ENCODE results near the gene PCA3. TPM values are rescaled to one million over a fixed set of nuclear protein-coding genes. Genes with fewer than 3 reads are reported as not detected.

The PCA3 gene
- total and polyA plus RNA-seq, 2 donors (not counting 3 experiments of a cell fraction or from before 2014, with no cell fraction given) = 0.86 to 2.5 TPM

DNA sequence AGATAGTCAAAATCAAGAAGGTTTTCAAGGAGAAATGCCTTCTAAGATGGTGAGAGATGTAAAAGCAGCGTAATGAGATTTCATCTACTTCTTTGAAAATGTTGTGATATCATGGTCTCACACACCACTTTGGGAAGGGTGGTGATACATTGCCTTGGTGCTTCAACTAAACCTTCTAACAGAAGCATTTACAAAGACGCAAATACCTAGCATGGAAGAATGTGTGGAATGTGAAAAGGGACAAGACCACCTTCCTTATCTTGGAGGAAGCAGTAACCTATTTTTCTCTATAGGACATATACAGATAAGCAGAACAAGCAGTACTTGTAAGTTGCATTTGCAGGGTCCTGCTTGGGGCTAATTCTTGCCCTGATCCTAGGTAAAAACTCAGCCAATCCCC lies 38.8 kb downstream of the PCA3 start:
- no peak overlapping the region for H3K27ac ChIP-seq (ENCODE audit: insufficient read depth, low read depth, low read length)
- POLR2A ChIA-PET = no interaction called here
- no peak overlapping the region for H2AFZ ChIP-seq (ENCODE audit: low read depth, low read length)
- no peaks in the 10 kb centered on the region for H3K9me1 ChIP-seq (replicated peaks; ENCODE audit: control insufficient read depth, extremely low read depth, insufficient read depth, low read length)
- H3K4me2 ChIP-seq (ENCODE audit: insufficient read depth, low read length) = no peak overlapping the region
- no peak overlapping the region for H3K4me3 ChIP-seq (replicated peaks in 1 of 3; ENCODE audit: insufficient read depth in 1 of 3, low read depth in 1 of 3, low read length in 3 of 3)
- intact Hi-C loops (cut with micrococcal nuclease) (no loop called here), dilution Hi-C loops (cut with MboI; ENCODE audit: extremely low pct_ligation_motif_present, low sequenced_read_pairs) (no loop called here)
- H3K27me3 ChIP-seq (ENCODE audit: control insufficient read depth in 2 of 2, insufficient read depth in 2 of 2, low read length in 2 of 2) = peaks cover 0 to 12% of the 10 kb centered on the region in 2 experiments
- no peak for DNase-seq (ENCODE audit: low read depth, low spot score)
- no TSS peak for BruUV-seq (replicated peaks)
- no peak for FAIRE-seq
- H3K4me1 ChIP-seq (ENCODE audit: control insufficient read depth, extremely low read depth, insufficient read depth, low read length) = no peaks in the 10 kb centered on the region
- no peak overlapping the region for H3K9ac ChIP-seq (replicated peaks; ENCODE audit: extremely low read depth, insufficient read depth, low read length)
- no peaks in the 10 kb centered on the region for H4K20me1 ChIP-seq (replicated peaks; ENCODE audit: control insufficient read depth, extremely low read depth, insufficient read depth, low read length)
- no peak for TF ChIP-seq POLR2A (IDR thresholded peaks at IDR 0.05; ENCODE audit: low read depth, low read length)
- TF ChIP-seq, protein P1, sequence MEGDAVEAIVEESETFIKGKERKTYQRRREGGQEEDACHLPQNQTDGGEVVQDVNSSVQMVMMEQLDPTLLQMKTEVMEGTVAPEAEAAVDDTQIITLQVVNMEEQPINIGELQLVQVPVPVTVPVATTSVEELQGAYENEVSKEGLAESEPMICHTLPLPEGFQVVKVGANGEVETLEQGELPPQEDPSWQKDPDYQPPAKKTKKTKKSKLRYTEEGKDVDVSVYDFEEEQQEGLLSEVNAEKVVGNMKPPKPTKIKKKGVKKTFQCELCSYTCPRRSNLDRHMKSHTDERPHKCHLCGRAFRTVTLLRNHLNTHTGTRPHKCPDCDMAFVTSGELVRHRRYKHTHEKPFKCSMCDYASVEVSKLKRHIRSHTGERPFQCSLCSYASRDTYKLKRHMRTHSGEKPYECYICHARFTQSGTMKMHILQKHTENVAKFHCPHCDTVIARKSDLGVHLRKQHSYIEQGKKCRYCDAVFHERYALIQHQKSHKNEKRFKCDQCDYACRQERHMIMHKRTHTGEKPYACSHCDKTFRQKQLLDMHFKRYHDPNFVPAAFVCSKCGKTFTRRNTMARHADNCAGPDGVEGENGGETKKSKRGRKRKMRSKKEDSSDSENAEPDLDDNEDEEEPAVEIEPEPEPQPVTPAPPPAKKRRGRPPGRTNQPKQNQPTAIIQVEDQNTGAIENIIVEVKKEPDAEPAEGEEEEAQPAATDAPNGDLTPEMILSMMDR (IDR thresholded peaks at IDR 0.05; ENCODE audit: extremely low read depth in 1 of 2, insufficient read depth in 1 of 2, low read depth in 1 of 2, low read length in 2 of 2) = no peak
- TF ChIP-seq, protein P2, sequence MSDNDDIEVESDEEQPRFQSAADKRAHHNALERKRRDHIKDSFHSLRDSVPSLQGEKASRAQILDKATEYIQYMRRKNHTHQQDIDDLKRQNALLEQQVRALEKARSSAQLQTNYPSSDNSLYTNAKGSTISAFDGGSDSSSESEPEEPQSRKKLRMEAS (IDR thresholded peaks at IDR 0.05; ENCODE audit: insufficient read depth, insufficient read length) = no peak
- TF ChIP-seq JUN (IDR thresholded peaks at IDR 0.05; ENCODE audit: borderline replicate concordance, insufficient read depth, insufficient read length, low read depth) = no peak
- CTCF ChIA-PET = no interaction called here
- no peaks in the 10 kb centered on the region for H3K79me2 ChIP-seq (ENCODE audit: control insufficient read depth, insufficient read depth, low read length)
- H3K9me3 ChIP-seq (replicated peaks; ENCODE audit: control insufficient read depth, insufficient read depth, low read length) = no peaks in the 10 kb centered on the region
- no peaks in the 10 kb centered on the region for H3K36me3 ChIP-seq (ENCODE audit: control insufficient read depth in 2 of 2, extremely low read depth in 1 of 2, insufficient read depth in 2 of 2, low read length in 2 of 2)

DNA sequence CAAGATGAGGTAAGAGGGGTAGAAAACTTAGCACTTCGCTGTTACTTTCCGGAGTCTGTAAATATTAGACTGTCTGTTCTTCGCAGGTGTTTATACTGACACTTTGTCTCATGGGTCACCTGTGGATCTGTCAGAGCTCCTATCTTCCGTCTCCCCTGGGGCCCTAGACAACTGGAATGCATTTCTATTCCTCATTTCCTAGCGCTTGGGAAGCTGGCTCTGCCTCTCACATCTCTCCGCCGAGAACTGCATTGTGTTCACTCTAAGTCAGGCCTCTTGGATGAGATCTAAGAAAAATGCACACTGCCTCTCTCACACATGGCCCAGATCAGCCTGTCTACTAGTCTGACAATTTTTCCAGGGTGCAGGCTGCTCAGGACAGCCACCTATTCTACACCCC lies 39.5 kb downstream of the PCA3 start:
- FAIRE-seq (no peak), DNase-seq (ENCODE audit: low read depth, low spot score) (no peak)
- Histone ChIP-seq H3K4me3 (replicated peaks in 1 of 3; ENCODE audit: insufficient read depth in 1 of 3, low read depth in 1 of 3, low read length in 3 of 3) (no peak overlapping the region), H3K9ac (replicated peaks; ENCODE audit: extremely low read depth, insufficient read depth, low read length) (no peak overlapping the region), H3K4me1 (ENCODE audit: control insufficient read depth, extremely low read depth, insufficient read depth, low read length) (no peaks in the 10 kb centered on the region), H3K79me2 (ENCODE audit: control insufficient read depth, insufficient read depth, low read length) (no peaks in the 10 kb centered on the region), H3K27me3 (ENCODE audit: control insufficient read depth in 2 of 2, insufficient read depth in 2 of 2, low read length in 2 of 2) (peaks cover 2 to 12% of the 10 kb centered on the region in 2 experiments), H3K9me3 (replicated peaks; ENCODE audit: control insufficient read depth, insufficient read depth, low read length) (no peaks in the 10 kb centered on the region), H3K36me3 (ENCODE audit: control insufficient read depth in 2 of 2, extremely low read depth in 1 of 2, insufficient read depth in 2 of 2, low read length in 2 of 2) (no peaks in the 10 kb centered on the region), H4K20me1 (replicated peaks; ENCODE audit: control insufficient read depth, extremely low read depth, insufficient read depth, low read length) (no peaks in the 10 kb centered on the region), H3K27ac (ENCODE audit: insufficient read depth, low read depth, low read length) (no peak overlapping the region), H3K4me2 (ENCODE audit: insufficient read depth, low read length) (no peak overlapping the region), H3K9me1 (replicated peaks; ENCODE audit: control insufficient read depth, extremely low read depth, insufficient read depth, low read length) (no peaks in the 10 kb centered on the region), H2AFZ (ENCODE audit: low read depth, low read length) (no peak overlapping the region)
- dilution Hi-C loops (cut with MboI; ENCODE audit: extremely low pct_ligation_motif_present, low sequenced_read_pairs) (no loop called here), intact Hi-C loops (cut with micrococcal nuclease) (no loop called here)
- TF ChIP-seq JUN (IDR thresholded peaks at IDR 0.05; ENCODE audit: borderline replicate concordance, insufficient read depth, insufficient read length, low read depth) (no peak), POLR2AphosphoS5 (IDR thresholded peaks at IDR 0.05; ENCODE audit: insufficient read depth, low read depth, low read length) (no peak), FOS (IDR thresholded peaks at IDR 0.05; ENCODE audit: borderline replicate concordance, insufficient read depth, low read length) (no peak), POLR2A (IDR thresholded peaks at IDR 0.05; ENCODE audit: low read depth, low read length) (no peak), MYC (IDR thresholded peaks at IDR 0.05; ENCODE audit: low read depth, low read length) (no peak), EZH2 (IDR thresholded peaks at IDR 0.05; ENCODE audit: borderline replicate concordance, low read depth, low read length, severe bottlenecking) (no peak), GATA2 (IDR thresholded peaks at IDR 0.05; ENCODE audit: insufficient read depth, insufficient read length, low read depth, low read length) (no peak)
- TF ChIP-seq, protein P1 (IDR thresholded peaks at IDR 0.05; ENCODE audit: extremely low read depth in 1 of 2, insufficient read depth in 1 of 2, low read depth in 1 of 2, low read length in 2 of 2) = no peak
- TF ChIP-seq, protein P2 (IDR thresholded peaks at IDR 0.05; ENCODE audit: insufficient read depth, insufficient read length) = no peak
- ChIA-PET POLR2A (no interaction called here), CTCF (no interaction called here)
- BruUV-seq (replicated peaks) = no TSS peak

All from endothelial cell of umbilical vein (primary cell).